A673 (cell line): ENCODE data around the gene ASPRV1. TPM values are rescaled to one million over a fixed set of nuclear protein-coding genes. Genes with fewer than 3 reads are reported as not detected.

Source experiments
- BruUV-seq: library from RNA; stranded (reverse); fragments of 400-500 nt; replicated peaks from 2 replicates; lab custom pipeline; 2021; lab: Mats Ljungman, UMichigan
- CTCF ChIA-PET: fragments of 300-600 bp; sonication (Branson Sonifier 250); formaldehyde crosslinking; loops from one replicate; lab custom pipeline; 2022; ENCODE audit warnings: antibody characterized with exemption; lab: Charles Lee
- POLR2A ChIA-PET: fragments of 300-600 bp; sonication (Branson Sonifier 250); formaldehyde crosslinking; loops from one replicate; lab custom pipeline; 2022; ENCODE audit warnings: antibody characterized with exemption; ENCODE audit not compliant: low non-redundant PET; lab: Charles Lee
- DNase-seq: peaks from one replicate; pipeline ENCODE4 v3.0.0-alpha.2; 2015; ENCODE audit warnings: low spot score
- H3K27ac ChIP-seq: fragments of 200-600 bp; sonication (generic); 2 replicates; pipeline ENCODE4 v1.5.1; 2016; ENCODE audit warnings: mixed run types, low read depth, mild to moderate bottlenecking, mixed read lengths, antibody characterized with exemption, low read length; ENCODE audit not compliant: poor library complexity, severe bottlenecking
- H3K27me3 ChIP-seq: fragments of 200-600 bp; sonication (generic); replicated peaks from 2 replicates; pipeline ENCODE4 v1.6.1; 2017; ENCODE audit warnings: mixed run types, low read depth, mild to moderate bottlenecking, mixed read lengths, antibody characterized with exemption, low read length; ENCODE audit not compliant: insufficient read depth, poor library complexity
- H3K36me3 ChIP-seq: fragments of 200-600 bp; sonication (generic); 2 replicates; pipeline ENCODE4 v1.6.1; 2016; ENCODE audit warnings: mixed run types, mild to moderate bottlenecking, mixed read lengths, antibody characterized with exemption, low read length; ENCODE audit not compliant: insufficient read depth, poor library complexity, severe bottlenecking
- H3K4me1 ChIP-seq: fragments of 200-600 bp; sonication (generic); 2 replicates; pipeline ENCODE4 v1.6.1; 2017; ENCODE audit warnings: mixed run types, mild to moderate bottlenecking, mixed read lengths, antibody characterized with exemption, low read length; ENCODE audit not compliant: insufficient read depth, poor library complexity, severe bottlenecking
- H3K4me3 ChIP-seq: fragments of 200-600 bp; sonication (generic); 2 replicates; pipeline ENCODE4 v1.5.1; 2016; ENCODE audit warnings: low read depth, mixed run types, mild to moderate bottlenecking, mixed read lengths, low read length; ENCODE audit not compliant: poor library complexity, severe bottlenecking
- H3K9me3 ChIP-seq: fragments of 200-600 bp; sonication (generic); 2 replicates; pipeline ENCODE4 v1.6.1; 2016; ENCODE audit warnings: mixed run types, low read depth, mild to moderate bottlenecking, mixed read lengths, antibody characterized with exemption, low read length; ENCODE audit not compliant: poor library complexity, severe bottlenecking
- CTCF ChIP-seq: fragments of 300-800, 200-600 bp; sonication (generic); conservative IDR thresholded peaks from 2 replicates; pipeline ENCODE4 v1.5.1; 2017; ENCODE audit warnings: low read depth, mild to moderate bottlenecking, antibody characterized with exemption, low read length, moderate library complexity, mixed read lengths
- EZH2 ChIP-seq: fragments of 200-600 bp; sonication (generic); IDR thresholded peaks from 2 replicates; pipeline ENCODE4 v1.6.1; 2017; ENCODE audit warnings: borderline replicate concordance, low read depth, mild to moderate bottlenecking, mixed read lengths, antibody characterized with exemption, low read length; ENCODE audit not compliant: poor library complexity, severe bottlenecking
- intact Hi-C: fragments of 100-400 bp; cut with micrococcal nuclease; formaldehyde crosslinking; loops from one replicate; pipeline ENCODE4 v1.10.0; 2022; ENCODE audit not compliant: unreplicated experiment
- total RNA-seq: library from RNA; stranded (reverse); gene quantifications from 2 replicates; pipeline ENCODE4 v1.2.3, GENCODE V29; 2021

Gene ASPRV1
- total RNA-seq, 1 experiment from 2014 or later, result 0.73 TPM

GRCh38 chr2:69957965-69958364, 3.5 kb downstream of the ASPRV1 start:
- BruUV-seq, result no TSS peak
- POLR2A ChIA-PET, result no interaction called here

GRCh38 chr2:69956475-69956979, 4.9 kb downstream of the ASPRV1 start:
- H3K4me1 ChIP-seq, result no peaks in the 10 kb centered on the region
- no peaks in the 10 kb centered on the region for H3K9me3 ChIP-seq
- peaks cover 8% of the 10 kb centered on the region for H3K27me3 ChIP-seq
- BruUV-seq, result no TSS peak
- ChIA-PET CTCF (no interaction called here), POLR2A (no interaction called here)
- no peak for DNase-seq
- intact Hi-C loops, result no loop called here
- no peaks in the 10 kb centered on the region for H3K36me3 ChIP-seq
- no peak overlapping the region for H3K4me3 ChIP-seq
- H3K27ac ChIP-seq, result no peak overlapping the region
- TF ChIP-seq EZH2, result no peak
- TF ChIP-seq CTCF, result no peak

More at GRCh38 chr2:69957965-69958364, 3.5 kb downstream of the ASPRV1 start:
- TF ChIP-seq EZH2 (no peak), CTCF (no peak)
- Histone ChIP-seq H3K4me1 (no peaks in the 10 kb centered on the region), H3K36me3 (no peaks in the 10 kb centered on the region), H3K4me3 (no peak overlapping the region), H3K9me3 (no peaks in the 10 kb centered on the region), H3K27me3 (peaks cover 8% of the 10 kb centered on the region), H3K27ac (no peak overlapping the region)
- intact Hi-C loops, result no loop called here
- CTCF ChIA-PET, result no interaction called here
- no peak for DNase-seq

GRCh38 chr2:69955029-69955428, 6.4 kb downstream of the ASPRV1 start:
- Histone ChIP-seq H3K27ac (no peak overlapping the region), H3K9me3 (no peaks in the 10 kb centered on the region), H3K36me3 (no peaks in the 10 kb centered on the region), H3K4me3 (no peak overlapping the region), H3K4me1 (no peaks in the 10 kb centered on the region), H3K27me3 (peaks cover 8% of the 10 kb centered on the region)
- POLR2A ChIA-PET, result no interaction called here
- no TSS peak for BruUV-seq
- DNase-seq, result no peak
- CTCF ChIA-PET, result no interaction called here
- intact Hi-C loops, result no loop called here
- TF ChIP-seq CTCF (no peak), EZH2 (no peak)
